Measurements from ENCODE around the gene TMEM45A. TPM values are rescaled to one million over a fixed set of nuclear protein-coding genes. Genes with fewer than 3 reads are reported as not detected.
"Not testable (repeated sequence)": the region's sequence is repeated elsewhere in the genome, so short reads cannot be mapped to it uniquely, and the experiment has no call there.

TMEM45A gene
- total RNA-seq, 1 donor from 2014 or later: 15.9 TPM

- Histone ChIP-seq H3K9me3 (no peaks in the 10 kb centered on the region), H3K27me3 (no peaks in the 10 kb centered on the region), H3K36me3 (no peaks in the 10 kb centered on the region), H3K27ac (no peak overlapping the region), H3K4me1 (no peaks in the 10 kb centered on the region), H3K4me3 (no peak overlapping the region)
- no peak for TF ChIP-seq CTCF (IDR thresholded peaks at IDR 0.05)
- DNase-seq (no peak), ATAC-seq (no peak)
- intact Hi-C loops (cut with DNase I): no loop called here
These were observed 13.9 kb downstream of the TMEM45A start for GRCh38 chr3:100506355-100506754.

GRCh38 chr3:100509818-100510217 lies 17.4 kb downstream of the TMEM45A start:
- H3K36me3 ChIP-seq; H3K27me3 ChIP-seq; H3K27ac ChIP-seq; H3K4me1 ChIP-seq; DNase-seq; ATAC-seq; H3K9me3 ChIP-seq; intact Hi-C loops (cut with DNase I); H3K4me3 ChIP-seq: not testable (repeated sequence)

- Histone ChIP-seq H3K4me1 (no peaks in the 10 kb centered on the region), H3K4me3 (no peak overlapping the region), H3K36me3 (no peaks in the 10 kb centered on the region), H3K27ac (no peak overlapping the region), H3K27me3 (no peaks in the 10 kb centered on the region), H3K9me3 (no peaks in the 10 kb centered on the region)
- DNase-seq (no peak), ATAC-seq (no peak)
- no peak for TF ChIP-seq CTCF (IDR thresholded peaks at IDR 0.05)
- intact Hi-C loops (cut with DNase I): no loop called here
These were observed 23.8 kb downstream of the TMEM45A start for GRCh38 chr3:100516232-100516631.

- H3K27ac ChIP-seq: no peak overlapping the region
- no peaks in the 10 kb centered on the region for H3K4me1 ChIP-seq
- no peak for DNase-seq
- ATAC-seq: no peak
- H3K9me3 ChIP-seq: no peaks in the 10 kb centered on the region
- intact Hi-C loops (cut with DNase I): no loop called here
- H3K4me3 ChIP-seq: no peak overlapping the region
- no peaks in the 10 kb centered on the region for H3K36me3 ChIP-seq
- TF ChIP-seq CTCF (IDR thresholded peaks at IDR 0.05): no peak
- H3K27me3 ChIP-seq: no peaks in the 10 kb centered on the region
These were observed 24.4 kb downstream of the TMEM45A start for GRCh38 chr3:100516838-100517237.

- no peak for TF ChIP-seq CTCF (IDR thresholded peaks at IDR 0.05)
- H3K27me3 ChIP-seq: no peaks in the 10 kb centered on the region
- no peak for DNase-seq
- no peak overlapping the region for H3K4me3 ChIP-seq
- H3K9me3 ChIP-seq: no peaks in the 10 kb centered on the region
- no peaks in the 10 kb centered on the region for H3K36me3 ChIP-seq
- no peaks in the 10 kb centered on the region for H3K4me1 ChIP-seq
- intact Hi-C loops (cut with DNase I): no loop called here
- no peak overlapping the region for H3K27ac ChIP-seq
- ATAC-seq: no peak
These were observed 24.9 kb downstream of the TMEM45A start for GRCh38 chr3:100517276-100517675.

- intact Hi-C loops (cut with DNase I): no loop called here
- no peak for ATAC-seq
- no peak overlapping the region for H3K4me3 ChIP-seq
- TF ChIP-seq CTCF (IDR thresholded peaks at IDR 0.05): no peak
- no peak for DNase-seq
- H3K27me3 ChIP-seq: no peaks in the 10 kb centered on the region
- no peaks in the 10 kb centered on the region for H3K4me1 ChIP-seq
- H3K36me3 ChIP-seq: no peaks in the 10 kb centered on the region
- H3K27ac ChIP-seq: no peak overlapping the region
- no peaks in the 10 kb centered on the region for H3K9me3 ChIP-seq
These were observed 25.8 kb downstream of the TMEM45A start for GRCh38 chr3:100518244-100518643.
